ENCODE results near the gene ADPRM. TPM values are rescaled to one million over a fixed set of nuclear protein-coding genes. Genes with fewer than 3 reads are reported as not detected.

Gene ADPRM
- total and polyA plus RNA-seq, 8 donors, result 0.87 to 24.4 (median 11.0) TPM; not detected in 1

DNA sequence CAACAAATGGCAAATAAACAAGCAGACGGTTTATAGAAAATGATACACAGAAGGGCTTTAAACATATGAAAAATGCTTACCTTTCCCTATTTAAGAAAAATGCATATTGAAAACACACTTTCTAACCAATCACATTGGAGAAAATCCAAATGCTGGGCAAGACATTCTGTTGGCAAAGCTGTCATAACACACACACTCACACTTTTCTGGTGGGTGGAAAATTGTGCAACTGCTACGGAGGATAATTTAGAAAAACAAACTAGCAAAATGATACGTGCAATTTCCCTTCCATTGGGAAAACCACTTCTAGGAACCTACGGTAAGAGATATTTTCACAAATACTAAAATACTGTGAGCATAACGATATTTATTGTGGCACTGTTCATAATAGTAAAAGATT is 30.5 kb upstream of the ADPRM start:
- intact Hi-C loops (cut with DNase I; ENCODE audit: low total_unique reads), result no loop called here
- WGBS, 5 donors, result 83 to 92% (median 89%) methylated on average over 5 of the region's 5 CpGs
- Histone ChIP-seq H3K27me3 (no peaks in the 10 kb centered on the region), H3K4me1 (no peaks in the 10 kb centered on the region), H3K27ac (no peak overlapping the region), H3K4me3 (no peak overlapping the region), H3K36me3 (no peaks in the 10 kb centered on the region), H3K9me3 (no peaks in the 10 kb centered on the region)
- no peak for TF ChIP-seq EP300 (IDR thresholded peaks at IDR 0.05)
- TF ChIP-seq POLR2A (IDR thresholded peaks at IDR 0.05), result no peak
- TF ChIP-seq, protein P1, sequence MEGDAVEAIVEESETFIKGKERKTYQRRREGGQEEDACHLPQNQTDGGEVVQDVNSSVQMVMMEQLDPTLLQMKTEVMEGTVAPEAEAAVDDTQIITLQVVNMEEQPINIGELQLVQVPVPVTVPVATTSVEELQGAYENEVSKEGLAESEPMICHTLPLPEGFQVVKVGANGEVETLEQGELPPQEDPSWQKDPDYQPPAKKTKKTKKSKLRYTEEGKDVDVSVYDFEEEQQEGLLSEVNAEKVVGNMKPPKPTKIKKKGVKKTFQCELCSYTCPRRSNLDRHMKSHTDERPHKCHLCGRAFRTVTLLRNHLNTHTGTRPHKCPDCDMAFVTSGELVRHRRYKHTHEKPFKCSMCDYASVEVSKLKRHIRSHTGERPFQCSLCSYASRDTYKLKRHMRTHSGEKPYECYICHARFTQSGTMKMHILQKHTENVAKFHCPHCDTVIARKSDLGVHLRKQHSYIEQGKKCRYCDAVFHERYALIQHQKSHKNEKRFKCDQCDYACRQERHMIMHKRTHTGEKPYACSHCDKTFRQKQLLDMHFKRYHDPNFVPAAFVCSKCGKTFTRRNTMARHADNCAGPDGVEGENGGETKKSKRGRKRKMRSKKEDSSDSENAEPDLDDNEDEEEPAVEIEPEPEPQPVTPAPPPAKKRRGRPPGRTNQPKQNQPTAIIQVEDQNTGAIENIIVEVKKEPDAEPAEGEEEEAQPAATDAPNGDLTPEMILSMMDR (IDR thresholded peaks at IDR 0.05), result no peak
- no peak for DNase-seq

DNA sequence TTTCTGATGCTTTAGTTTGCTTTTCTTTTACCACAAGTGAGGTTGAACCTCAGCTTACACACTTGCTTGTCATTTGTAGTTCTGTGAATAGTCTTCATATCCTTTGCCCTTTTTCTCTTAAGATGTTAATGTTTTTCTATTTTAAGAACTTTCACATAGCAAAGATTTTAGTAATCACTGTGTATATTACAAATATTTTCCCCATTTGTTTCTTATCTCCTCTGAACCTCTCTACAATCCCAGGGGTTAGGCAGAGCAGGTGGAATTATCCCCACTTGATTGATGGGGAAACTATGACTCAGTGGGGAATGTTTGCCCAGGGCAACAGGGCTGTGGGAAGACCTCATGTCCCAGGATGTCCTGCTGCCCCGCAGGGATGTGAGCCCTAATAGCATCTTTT is 28.6 kb upstream of the ADPRM start:
- DNase-seq, result no peak
- TF ChIP-seq EP300 (IDR thresholded peaks at IDR 0.05) (no peak), POLR2A (IDR thresholded peaks at IDR 0.05) (no peak), POLR2AphosphoS5 (IDR thresholded peaks at IDR 0.05) (no peak)
- TF ChIP-seq, protein P1 (IDR thresholded peaks at IDR 0.05), result no peak
- Histone ChIP-seq H3K4me1 (no peaks in the 10 kb centered on the region), H3K36me3 (peaks cover 0 to 5% (median 2%) of the 10 kb centered on the region in 4 donors), H3K27ac (no peak overlapping the region), H3K4me3 (no peak overlapping the region), H3K9me3 (no peaks in the 10 kb centered on the region), H3K27me3 (no peaks in the 10 kb centered on the region)
- intact Hi-C loops (cut with DNase I; ENCODE audit: low total_unique reads), result no loop called here
- WGBS, 5 donors, result 51 to 70% (median 65%) methylated on average over 1 of the region's 1 CpG

DNA sequence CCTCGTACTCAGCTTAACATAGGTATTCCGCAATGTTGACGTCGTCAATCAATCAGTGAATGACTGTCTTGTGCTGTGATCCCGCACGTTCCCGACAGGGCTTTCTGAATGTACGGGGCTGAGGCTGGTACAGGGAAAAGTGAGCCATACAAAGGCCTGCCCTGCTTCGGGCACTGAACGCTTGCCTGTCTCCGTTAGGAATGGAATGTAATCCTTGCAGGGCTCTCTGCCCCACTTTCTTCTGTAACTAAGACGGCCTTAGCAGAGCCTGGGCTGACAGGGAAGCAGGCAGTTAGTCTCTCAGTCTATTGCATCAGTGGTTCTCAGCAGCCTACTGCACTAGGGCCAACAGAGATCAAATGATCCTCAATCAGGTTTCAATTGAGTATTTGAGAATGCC is 24.1 kb upstream of the ADPRM start:
- no peak for DNase-seq
- Histone ChIP-seq H3K27me3 (no peaks in the 10 kb centered on the region), H3K9me3 (no peaks in the 10 kb centered on the region), H3K27ac (no peak overlapping the region), H3K4me1 (no peaks in the 10 kb centered on the region), H3K36me3 (peaks cover 5 to 49% (median 44%) of the 10 kb centered on the region in 4 donors), H3K4me3 (no peak overlapping the region)
- 78 to 93% (median 90%) methylated on average over 11 to 12 of the region's 12 CpGs for WGBS, 5 donors
- intact Hi-C loops (cut with DNase I; ENCODE audit: low total_unique reads), result no loop called here
- no peak for TF ChIP-seq POLR2A (IDR thresholded peaks at IDR 0.05)
- TF ChIP-seq, protein P1 (IDR thresholded peaks at IDR 0.05), result no peak
- TF ChIP-seq POLR2AphosphoS5 (IDR thresholded peaks at IDR 0.05), result no peak
- TF ChIP-seq EP300 (IDR thresholded peaks at IDR 0.05), result no peak

DNA sequence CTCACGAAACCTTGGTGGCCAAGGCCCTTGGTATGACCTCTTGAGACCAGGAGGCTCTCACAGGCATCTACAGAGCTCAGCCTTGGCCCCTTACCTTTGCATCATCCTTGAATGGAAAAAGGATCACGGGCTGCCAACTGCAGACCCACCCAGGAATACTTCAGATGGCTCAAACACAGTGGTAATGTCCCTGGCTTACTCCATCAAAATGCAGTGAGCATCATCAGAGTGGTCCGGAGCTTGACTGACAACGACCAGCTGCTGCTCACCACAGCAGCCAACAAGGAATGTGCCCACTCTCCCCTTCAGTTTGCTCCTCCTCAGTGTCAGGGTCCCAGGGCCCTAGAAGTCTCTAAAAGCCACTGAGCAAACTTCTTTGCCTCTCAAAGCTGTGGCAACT is 22.7 kb upstream of the ADPRM start:
- TF ChIP-seq EP300 (IDR thresholded peaks at IDR 0.05), result no peak
- TF ChIP-seq POLR2A (IDR thresholded peaks at IDR 0.05), result no peak
- TF ChIP-seq, protein P1 (IDR thresholded peaks at IDR 0.05), result no peak
- TF ChIP-seq POLR2AphosphoS5 (IDR thresholded peaks at IDR 0.05), result no peak
- Histone ChIP-seq H3K27ac (no peak overlapping the region), H3K4me1 (no peaks in the 10 kb centered on the region), H3K4me3 (no peak overlapping the region), H3K9me3 (no peaks in the 10 kb centered on the region), H3K27me3 (no peaks in the 10 kb centered on the region), H3K36me3 (peaks cover 15 to 63% (median 57%) of the 10 kb centered on the region in 4 donors)
- no peak for DNase-seq
- 88 to 99% (median 93%) methylated on average over 2 to 4 of the region's 4 CpGs for WGBS, 5 donors
- intact Hi-C loops (cut with DNase I; ENCODE audit: low total_unique reads), result no loop called here

Measured in stomach (tissue), 9 donors.